Activated T-helper 1 cell treated with anti-CD3 and anti-CD28 coated beads, Interleukin-12 subunit alpha, Interleukin-12 subunit beta, Interleukin-2, Interleukin-4 antibody, amounts not matched to agents 30 ng/mL and 10 ng/mL and 1 ng/mL, durations not matched to agents 14 hours and 24 hours and 36 hours (primary cell): ENCODE data around the gene ZBTB7A. TPM values are rescaled to one million over a fixed set of nuclear protein-coding genes. Genes with fewer than 3 reads are reported as not detected.

Source experiments
- DNase-seq: peaks from one replicate; pipeline ENCODE4 v3.0.0; 2021; ENCODE audit warnings: low spot score
- H3K27ac Mint-ChIP-seq: one replicate; pipeline ENCODE4 v1.8.0; 2021; ENCODE audit warnings: mild to moderate bottlenecking, mixed read lengths
- H3K27me3 Mint-ChIP-seq: one replicate; pipeline ENCODE4 v1.8.0; 2022; ENCODE audit warnings: mild to moderate bottlenecking, moderate library complexity, mixed read lengths; ENCODE audit not compliant: insufficient read depth
- H3K36me3 Mint-ChIP-seq: one replicate; pipeline ENCODE4 v1.8.0; 2021; ENCODE audit warnings: low read depth, mixed read lengths
- H3K4me1 Mint-ChIP-seq: one replicate; pipeline ENCODE4 v1.8.0; 2021; ENCODE audit warnings: low read depth, mixed read lengths
- H3K4me3 Mint-ChIP-seq: one replicate; pipeline ENCODE4 v1.8.0; 2021; ENCODE audit warnings: mild to moderate bottlenecking, moderate library complexity, mixed read lengths
- H3K9me3 Mint-ChIP-seq: one replicate; pipeline ENCODE4 v1.8.0; 2021; ENCODE audit warnings: mixed read lengths
- intact Hi-C: fragments of 100-400 bp; cut with micrococcal nuclease; formaldehyde crosslinking; loops from one replicate; pipeline ENCODE4 v1.15.1; 2024
- total RNA-seq: library from RNA; stranded (reverse); gene quantifications from 2 replicates; pipeline ENCODE4 v1.2.3, GENCODE V29; 2022

ZBTB7A gene
- total RNA-seq, 1 donor from 2014 or later, result 41.3 TPM

DNA sequence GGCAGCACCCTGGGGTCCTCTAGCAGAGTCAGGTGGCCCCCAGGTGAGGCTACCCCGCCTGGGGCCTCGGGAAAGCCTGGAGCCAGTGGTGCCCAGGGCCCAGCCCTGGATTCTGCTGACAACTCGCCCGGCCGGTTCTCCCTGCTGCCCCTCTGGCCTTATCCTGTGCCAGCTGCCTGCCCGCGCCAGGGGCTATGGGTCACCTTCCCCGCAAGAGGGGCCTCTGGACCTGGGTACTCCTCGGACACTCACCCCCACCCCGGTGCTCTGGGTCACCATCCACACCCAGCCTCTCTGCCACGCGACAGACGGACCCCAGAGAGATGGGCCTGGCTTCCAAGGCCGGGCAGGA lies 24.0 kb downstream of the ZBTB7A start:
- Mint-ChIP-seq H3K27me3 (no peaks in the 10 kb centered on the region), H3K36me3 (peaks cover 8% of the 10 kb centered on the region), H3K27ac (no peak overlapping the region), H3K4me3 (no peak overlapping the region), H3K9me3 (no peaks in the 10 kb centered on the region), H3K4me1 (no peaks in the 10 kb centered on the region)
- intact Hi-C loops, result no loop called here
- DNase-seq, result no peak

DNA sequence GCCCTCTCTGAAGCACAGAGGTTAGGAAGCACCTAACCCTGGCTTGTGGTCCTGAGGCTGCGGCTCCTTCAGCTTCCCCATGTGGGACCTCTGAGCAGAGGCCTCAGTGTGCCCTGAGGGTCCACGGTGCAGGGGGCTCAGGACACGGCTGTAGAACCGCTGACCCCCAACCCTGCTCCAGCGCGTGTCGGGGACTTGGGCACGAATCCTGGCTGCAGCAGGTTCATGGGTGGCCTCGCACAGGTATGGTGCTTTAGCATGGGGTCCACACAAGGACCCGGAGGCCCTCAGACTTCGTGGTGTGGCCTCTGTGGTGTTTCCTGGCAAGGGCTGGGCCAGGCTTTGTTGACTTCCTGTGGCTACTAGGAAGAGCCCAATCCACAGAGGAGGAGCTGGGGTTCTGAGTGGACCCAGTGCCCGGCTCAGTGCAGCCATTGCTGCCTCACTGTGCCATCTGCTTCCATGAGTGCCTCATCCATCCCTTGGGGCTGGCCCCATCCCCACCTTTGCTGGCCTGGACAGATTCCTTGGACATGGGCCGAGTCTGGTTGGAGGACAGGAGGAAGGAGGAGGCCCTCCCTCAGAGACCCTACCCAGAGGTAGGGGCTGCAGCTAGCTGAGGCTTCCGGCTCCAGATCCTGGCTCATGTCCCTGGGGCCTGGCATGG lies 24.5 kb downstream of the ZBTB7A start:
- intact Hi-C loops, result no loop called here
- no peak for DNase-seq
- H3K4me3 Mint-ChIP-seq, result no peak overlapping the region
- no peaks in the 10 kb centered on the region for H3K9me3 Mint-ChIP-seq
- peaks cover 8% of the 10 kb centered on the region for H3K36me3 Mint-ChIP-seq
- H3K27me3 Mint-ChIP-seq, result no peaks in the 10 kb centered on the region
- no peaks in the 10 kb centered on the region for H3K4me1 Mint-ChIP-seq
- no peak overlapping the region for H3K27ac Mint-ChIP-seq

DNA sequence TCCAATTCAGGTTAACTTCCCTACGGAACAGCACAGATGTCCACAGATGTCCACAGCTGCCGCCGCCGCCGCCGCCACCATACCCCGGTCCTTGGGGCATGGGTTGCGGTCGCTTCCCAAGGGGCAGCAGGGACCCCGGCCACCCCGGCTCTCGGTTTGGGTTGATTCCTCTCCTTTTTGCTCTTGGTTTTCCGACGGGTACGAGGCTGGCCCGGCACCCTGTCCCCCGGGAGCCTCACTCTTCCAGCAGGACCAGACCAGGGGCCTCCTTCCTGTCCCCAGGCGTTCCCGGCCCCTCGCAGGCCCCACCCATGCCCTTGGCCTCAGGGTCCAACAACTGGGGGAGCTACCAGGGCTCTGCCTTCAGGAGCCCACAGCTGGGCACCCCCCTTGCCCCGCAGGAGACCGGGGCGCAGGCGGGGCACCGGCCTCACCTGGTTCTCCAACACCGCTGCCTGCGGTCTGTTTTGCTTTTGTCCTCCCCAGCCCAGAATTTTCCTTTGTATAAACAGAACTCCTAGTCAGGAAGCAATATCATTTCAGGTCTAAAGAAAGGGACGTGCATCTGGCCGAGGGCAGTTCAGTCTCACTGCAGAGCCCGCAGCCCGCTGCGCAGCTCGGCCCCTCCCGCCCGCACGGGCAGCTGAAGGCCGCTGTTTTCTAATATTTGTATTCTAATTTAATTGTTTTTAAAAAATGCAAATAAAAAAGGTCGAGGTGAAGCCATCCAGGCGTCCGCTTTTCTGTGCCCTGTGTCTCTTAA lies 27.9 kb downstream of the ZBTB7A start:
- intact Hi-C loops, result no loop called here
- DNase-seq, result no peak

DNA sequence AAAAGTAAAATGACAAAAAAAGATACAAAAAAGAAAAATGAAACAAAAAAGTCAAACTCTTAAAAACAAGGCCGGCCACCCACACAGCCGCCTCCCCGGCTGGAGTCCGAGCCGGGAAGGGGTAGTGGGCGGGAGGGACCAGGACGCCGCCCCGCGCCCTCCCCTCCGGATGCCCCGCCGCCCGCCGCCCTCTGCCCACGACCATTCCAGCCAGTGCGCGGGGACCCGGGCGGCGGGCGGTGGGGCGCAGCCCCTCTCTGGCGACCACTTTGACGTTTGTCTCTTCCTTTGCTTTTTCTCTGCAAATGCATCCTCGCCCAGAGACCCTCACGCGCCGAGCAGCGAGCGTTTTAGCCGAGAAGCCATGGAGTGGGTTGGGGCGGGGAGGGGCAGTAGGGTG lies 28.6 kb downstream of the ZBTB7A start:
- Mint-ChIP-seq H3K36me3 (peaks cover 2% of the 10 kb centered on the region), H3K27me3 (no peaks in the 10 kb centered on the region), H3K27ac (no peak overlapping the region), H3K9me3 (no peaks in the 10 kb centered on the region), H3K4me3 (no peak overlapping the region), H3K4me1 (no peaks in the 10 kb centered on the region)
- intact Hi-C loops, result no loop called here
- DNase-seq, result no peak

More for the DNA sequence above, 27.9 kb downstream of the ZBTB7A start:
- H3K27ac Mint-ChIP-seq, result no peak overlapping the region
- no peaks in the 10 kb centered on the region for H3K4me1 Mint-ChIP-seq
- H3K27me3 Mint-ChIP-seq, result no peaks in the 10 kb centered on the region
- peaks cover 2% of the 10 kb centered on the region for H3K36me3 Mint-ChIP-seq
- no peak overlapping the region for H3K4me3 Mint-ChIP-seq
- no peaks in the 10 kb centered on the region for H3K9me3 Mint-ChIP-seq

DNA sequence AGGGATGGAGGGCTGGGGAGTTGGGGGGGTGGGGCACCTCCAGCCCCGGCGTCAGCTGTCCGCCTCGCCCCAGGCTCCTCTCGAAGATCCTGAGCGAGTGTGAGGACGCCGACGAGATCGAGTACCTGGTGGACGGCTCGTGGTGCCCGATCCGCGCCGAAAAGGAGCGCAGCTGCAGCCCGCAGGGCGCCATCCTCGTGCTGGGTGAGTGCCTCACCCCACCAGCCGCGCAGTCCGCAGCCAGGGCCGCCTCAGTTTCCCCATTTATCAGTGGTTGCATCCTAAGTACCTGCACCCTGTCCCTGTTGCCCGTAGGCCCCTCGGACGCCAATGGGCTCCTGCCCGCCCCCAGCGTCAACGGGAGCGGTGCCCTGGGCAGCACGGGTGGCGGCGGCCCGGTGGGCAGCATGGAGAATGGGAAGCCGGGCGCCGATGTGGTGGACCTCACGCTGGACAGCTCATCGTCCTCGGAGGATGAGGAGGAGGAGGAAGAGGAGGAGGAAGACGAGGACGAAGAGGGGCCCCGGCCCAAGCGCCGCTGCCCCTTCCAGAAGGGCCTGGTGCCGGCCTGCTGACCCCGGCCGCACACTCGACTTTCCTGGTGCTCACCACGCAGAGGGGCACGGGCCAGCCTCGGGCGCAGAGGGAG lies 29.3 kb downstream of the ZBTB7A start:
- no peak for DNase-seq
- no peaks in the 10 kb centered on the region for H3K4me1 Mint-ChIP-seq
- intact Hi-C loops, result no loop called here
- H3K4me3 Mint-ChIP-seq, result no peak overlapping the region
- peaks cover 2% of the 10 kb centered on the region for H3K36me3 Mint-ChIP-seq
- no peaks in the 10 kb centered on the region for H3K27me3 Mint-ChIP-seq
- H3K9me3 Mint-ChIP-seq, result no peaks in the 10 kb centered on the region
- peak overlapping the region; percentile 38 for H3K27ac Mint-ChIP-seq

DNA sequence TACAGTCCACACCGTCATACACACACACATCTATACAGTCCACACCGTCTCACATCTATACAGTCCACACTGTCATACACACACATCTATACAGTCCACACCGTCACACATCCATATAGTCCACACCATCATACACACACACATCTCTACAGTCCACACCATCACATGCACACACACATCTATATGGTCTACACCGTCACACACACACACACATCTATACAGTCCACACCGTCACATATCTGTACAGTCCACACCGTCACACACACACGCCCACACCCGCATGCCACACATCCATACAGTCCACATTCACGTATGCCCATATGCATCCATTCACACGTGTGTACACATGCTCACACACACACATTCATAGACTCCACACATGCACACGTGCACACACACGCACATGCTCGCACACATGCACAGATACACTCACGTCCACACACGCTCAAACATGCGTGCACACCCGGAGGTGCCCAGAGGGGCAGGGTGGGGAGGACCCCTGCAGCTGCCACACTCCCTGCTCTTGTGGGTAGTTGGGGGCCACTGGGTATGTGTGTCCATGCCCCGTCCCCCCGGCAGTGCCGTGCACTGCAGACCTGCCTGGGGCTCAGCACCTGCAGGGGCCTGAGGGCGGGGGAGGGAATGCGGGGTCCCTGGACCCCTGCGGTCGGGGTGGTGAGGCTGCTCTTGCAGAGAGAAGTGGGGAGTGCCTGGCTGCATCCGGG lies 30.0 kb downstream of the ZBTB7A start:
- intact Hi-C loops, result no loop called here
- Mint-ChIP-seq H3K9me3 (no peaks in the 10 kb centered on the region), H3K4me1 (no peaks in the 10 kb centered on the region), H3K27ac (no peak overlapping the region), H3K4me3 (no peak overlapping the region), H3K36me3 (peaks cover 2% of the 10 kb centered on the region), H3K27me3 (no peaks in the 10 kb centered on the region)
- no peak for DNase-seq

DNA sequence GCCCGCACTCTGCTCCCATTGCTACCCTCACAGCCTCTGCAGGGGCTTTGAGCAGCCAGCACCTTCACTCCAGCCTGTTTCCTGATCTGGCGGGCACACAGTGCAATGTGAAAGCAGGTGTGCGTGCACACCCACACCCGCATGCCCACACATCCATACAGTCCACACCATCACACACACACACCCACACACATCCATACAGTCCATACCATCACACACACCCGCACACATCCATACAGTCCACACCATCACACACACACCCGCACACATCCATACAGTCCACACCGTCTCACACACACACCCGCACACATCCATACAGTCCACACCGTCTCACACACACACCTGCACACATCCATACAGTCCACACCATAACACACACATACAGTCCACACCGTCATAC lies 31.1 kb downstream of the ZBTB7A start:
- Mint-ChIP-seq H3K27ac (no peak overlapping the region), H3K36me3 (peaks cover 5% of the 10 kb centered on the region), H3K4me1 (no peaks in the 10 kb centered on the region), H3K9me3 (no peaks in the 10 kb centered on the region), H3K27me3 (no peaks in the 10 kb centered on the region), H3K4me3 (no peak overlapping the region)
- intact Hi-C loops, result no loop called here
- DNase-seq, result no peak

DNA sequence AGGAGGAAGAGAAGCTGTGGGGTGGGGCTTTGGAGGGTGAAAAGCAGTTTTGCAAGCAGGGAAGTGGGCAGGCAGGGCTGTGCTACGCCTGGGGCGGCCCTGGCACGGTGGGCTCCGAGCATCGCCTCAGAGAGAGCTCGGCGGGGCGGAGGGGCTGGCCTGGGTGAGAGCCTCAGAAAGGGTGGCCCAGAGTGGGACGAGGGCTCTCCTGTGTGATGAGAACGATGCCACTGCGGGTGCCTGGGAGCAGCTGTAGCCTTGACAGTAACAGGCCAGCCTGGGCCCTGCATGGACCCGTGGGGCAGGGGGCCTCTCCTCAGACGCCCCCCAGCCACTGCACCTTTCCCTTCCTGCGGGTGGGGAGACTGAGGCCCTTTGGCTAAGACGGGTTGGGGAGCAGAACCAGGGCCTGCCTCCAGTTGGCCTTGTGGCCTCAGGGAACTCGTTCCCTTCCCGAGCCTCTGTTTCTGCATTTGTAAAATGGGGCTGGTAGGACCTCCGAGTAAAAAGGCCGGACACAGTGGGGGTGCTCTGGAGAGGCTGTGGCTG lies 31.6 kb downstream of the ZBTB7A start:
- Mint-ChIP-seq H3K27ac (no peak overlapping the region), H3K36me3 (peaks cover 5% of the 10 kb centered on the region), H3K4me1 (no peaks in the 10 kb centered on the region), H3K4me3 (no peak overlapping the region), H3K27me3 (no peaks in the 10 kb centered on the region), H3K9me3 (no peaks in the 10 kb centered on the region)
- intact Hi-C loops, result no loop called here
- no peak for DNase-seq

DNA sequence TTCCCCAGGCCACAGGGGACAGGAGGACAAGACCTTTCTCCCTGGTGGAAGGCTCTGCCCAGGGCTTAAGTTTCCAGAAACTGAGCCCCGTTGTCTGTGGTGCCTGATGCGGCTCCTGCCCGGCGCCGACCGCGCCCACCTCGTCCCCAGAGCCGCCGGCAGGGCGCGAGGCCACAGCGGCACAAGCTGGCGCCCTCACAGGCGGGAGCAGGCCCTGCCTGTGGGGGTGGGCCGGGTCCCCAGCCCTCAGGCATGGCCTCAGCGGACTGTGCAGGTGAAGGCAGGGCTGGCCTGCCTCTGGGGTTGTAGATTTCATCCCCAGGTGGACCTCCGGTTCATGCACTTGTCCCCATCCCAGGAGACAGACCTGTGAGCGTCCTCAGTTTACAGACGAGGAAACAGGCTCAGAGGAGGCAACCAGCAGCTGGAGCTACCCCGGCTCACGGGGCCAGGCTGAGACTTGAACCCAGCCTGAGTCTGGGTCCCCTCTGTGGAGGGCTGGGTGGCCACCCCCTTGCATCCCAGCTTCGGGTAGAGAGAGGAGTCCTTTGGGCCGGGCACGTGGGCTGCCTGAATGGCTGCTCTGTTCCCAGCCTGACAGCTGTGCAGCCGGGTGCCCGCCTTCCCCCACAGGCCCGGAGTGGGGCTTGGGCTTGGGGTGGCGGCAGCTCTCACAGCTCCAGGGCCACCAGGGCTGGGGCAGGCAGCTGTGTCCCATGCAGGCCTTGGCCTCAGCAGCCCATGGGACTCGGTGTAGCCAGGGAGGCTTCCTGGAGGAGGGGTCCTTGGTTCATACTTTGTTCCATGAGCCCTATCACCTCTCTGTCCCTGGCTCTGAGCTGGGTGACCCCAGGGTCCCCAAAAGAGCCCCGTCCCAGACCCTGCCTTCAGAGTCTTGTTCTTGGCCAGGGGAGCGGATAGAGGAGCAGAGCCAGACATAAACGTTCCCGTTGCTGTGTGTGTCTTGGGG lies 32.4 kb downstream of the ZBTB7A start:
- Mint-ChIP-seq H3K4me3 (no peak overlapping the region), H3K27me3 (no peaks in the 10 kb centered on the region), H3K4me1 (no peaks in the 10 kb centered on the region), H3K9me3 (no peaks in the 10 kb centered on the region), H3K27ac (no peak overlapping the region), H3K36me3 (peaks cover 5% of the 10 kb centered on the region)
- intact Hi-C loops, result no loop called here
- no peak for DNase-seq

DNA sequence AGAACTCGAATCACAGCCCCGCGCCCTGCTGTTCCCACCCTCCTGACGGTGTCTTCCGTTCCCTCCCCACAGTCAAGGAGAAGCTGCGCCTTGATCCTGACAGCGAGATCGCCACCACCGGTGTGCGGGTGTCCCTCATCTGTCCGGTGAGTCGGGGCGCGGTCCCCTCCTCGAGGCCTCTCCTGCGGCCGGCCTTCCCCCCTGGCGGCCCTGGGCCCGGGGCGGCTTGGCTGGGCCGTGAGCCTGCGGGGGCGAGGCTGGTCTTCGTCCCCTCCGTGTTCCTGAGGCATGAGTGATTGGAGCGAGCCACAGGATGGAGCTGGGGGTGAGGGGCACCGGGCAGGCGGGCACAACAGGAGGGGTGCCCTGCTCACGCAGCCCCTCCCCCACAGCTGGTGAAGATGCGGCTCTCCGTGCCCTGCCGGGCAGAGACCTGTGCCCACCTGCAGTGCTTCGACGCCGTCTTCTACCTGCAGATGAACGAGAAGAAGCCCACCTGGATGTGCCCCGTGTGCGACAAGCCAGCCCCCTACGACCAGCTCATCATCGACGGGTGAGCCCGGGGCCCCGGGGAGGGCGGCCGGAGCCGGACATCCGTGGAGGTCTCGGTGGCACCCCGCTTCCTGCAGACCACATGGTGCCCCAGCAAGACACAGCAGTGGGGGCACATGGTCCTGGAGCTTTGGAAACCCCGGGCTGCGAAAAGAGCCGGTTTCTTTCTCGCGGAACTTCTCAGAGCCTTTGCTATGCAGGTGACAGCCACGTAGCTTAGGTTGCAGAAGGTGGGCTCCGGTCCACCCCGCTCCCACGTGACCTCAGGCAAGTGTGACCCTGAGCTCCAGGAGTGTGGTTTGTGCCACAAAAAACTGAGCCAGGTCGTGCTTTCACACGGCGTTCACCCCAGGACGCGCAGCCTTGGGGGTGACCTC lies 33.4 kb downstream of the ZBTB7A start:
- H3K9me3 Mint-ChIP-seq, result no peaks in the 10 kb centered on the region
- peaks cover 5% of the 10 kb centered on the region for H3K36me3 Mint-ChIP-seq
- no peak overlapping the region for H3K4me3 Mint-ChIP-seq
- no peaks in the 10 kb centered on the region for H3K4me1 Mint-ChIP-seq
- H3K27me3 Mint-ChIP-seq, result no peaks in the 10 kb centered on the region
- no peak for DNase-seq
- intact Hi-C loops, result no loop called here
- no peak overlapping the region for H3K27ac Mint-ChIP-seq

DNA sequence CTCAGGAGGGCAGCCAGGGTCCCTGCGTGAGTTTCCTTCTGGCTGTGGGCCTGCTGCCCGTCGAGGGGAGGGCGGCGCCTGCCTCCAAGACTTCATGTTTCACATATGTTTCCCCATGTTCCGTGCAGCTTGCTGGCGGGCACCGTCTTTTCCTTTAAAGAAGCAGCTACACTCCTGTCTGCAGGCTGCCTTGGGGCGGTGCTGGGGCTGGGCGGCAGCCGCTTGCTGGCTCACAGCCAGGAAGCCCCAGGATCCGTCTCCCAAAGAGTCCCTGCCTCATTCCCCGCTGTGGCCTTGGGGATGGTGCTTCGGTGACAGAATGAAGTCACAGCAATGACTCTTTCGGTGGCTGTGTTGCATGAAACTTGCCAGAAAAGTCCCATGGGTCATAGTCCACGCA lies 34.3 kb downstream of the ZBTB7A start:
- H3K36me3 Mint-ChIP-seq, result peaks cover 5% of the 10 kb centered on the region
- no peak overlapping the region for H3K4me3 Mint-ChIP-seq
- H3K9me3 Mint-ChIP-seq, result no peaks in the 10 kb centered on the region
- no peaks in the 10 kb centered on the region for H3K27me3 Mint-ChIP-seq
- intact Hi-C loops, result no loop called here
- DNase-seq, result no peak
- H3K4me1 Mint-ChIP-seq, result no peaks in the 10 kb centered on the region
- H3K27ac Mint-ChIP-seq, result no peak overlapping the region
